GM18517 (cell line): ENCODE results near the gene ATP6V1E1.
"Not testable (repeated sequence)": the region's sequence is repeated elsewhere in the genome, so short reads cannot be mapped to it uniquely, and the experiment has no call there.

Experiments
- ATAC-seq: cut with Tn5 transposase; IDR thresholded peaks from one replicate; pipeline ENCODE4 v1.9.1; 2021; ENCODE audit warnings: mild to moderate bottlenecking, moderate library complexity; ENCODE audit not compliant: unreplicated experiment

ATP6V1E1 gene

DNA sequence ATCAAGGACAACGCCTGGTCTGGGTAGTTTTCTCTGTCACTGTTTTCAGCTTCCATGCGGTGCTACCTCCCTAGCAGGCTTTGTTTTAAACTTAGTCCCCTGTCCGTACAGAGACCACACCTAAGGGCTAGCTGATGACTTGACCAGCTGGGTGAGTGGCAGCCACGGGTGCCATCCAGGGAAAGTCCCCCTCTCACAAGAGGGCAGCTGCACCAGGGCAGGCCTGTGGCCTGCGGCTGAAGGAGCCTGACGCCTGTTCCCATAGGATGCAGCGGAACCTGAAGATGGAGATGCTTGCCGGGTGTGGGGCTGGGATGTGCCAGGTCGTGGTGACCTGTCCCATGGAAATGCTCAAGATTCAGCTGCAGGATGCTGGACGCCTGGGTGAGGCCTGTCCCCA lies 45.4 kb downstream of the ATP6V1E1 start:
- no peak for ATAC-seq

DNA sequence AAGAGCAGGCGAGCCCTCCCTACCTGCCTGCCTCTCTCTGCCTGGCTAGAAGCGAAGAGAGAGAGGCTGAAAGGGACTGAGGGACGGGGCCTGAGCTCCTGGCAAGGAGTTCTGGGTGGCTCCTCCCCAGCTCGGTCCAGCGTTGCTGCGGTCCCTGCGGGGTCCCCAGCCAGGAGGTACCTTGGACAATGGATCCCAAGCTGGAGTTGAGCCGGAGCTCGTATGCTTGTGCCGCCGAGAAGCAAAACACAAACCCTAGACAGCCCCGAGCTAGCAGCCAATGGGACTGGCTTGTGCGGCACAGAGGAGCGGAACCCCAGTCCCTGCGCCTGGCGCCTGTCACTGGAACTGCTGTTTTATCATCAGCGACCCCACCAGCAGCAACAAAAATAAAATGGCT lies 46.9 kb downstream of the ATP6V1E1 start:
- ATAC-seq, result no peak

DNA sequence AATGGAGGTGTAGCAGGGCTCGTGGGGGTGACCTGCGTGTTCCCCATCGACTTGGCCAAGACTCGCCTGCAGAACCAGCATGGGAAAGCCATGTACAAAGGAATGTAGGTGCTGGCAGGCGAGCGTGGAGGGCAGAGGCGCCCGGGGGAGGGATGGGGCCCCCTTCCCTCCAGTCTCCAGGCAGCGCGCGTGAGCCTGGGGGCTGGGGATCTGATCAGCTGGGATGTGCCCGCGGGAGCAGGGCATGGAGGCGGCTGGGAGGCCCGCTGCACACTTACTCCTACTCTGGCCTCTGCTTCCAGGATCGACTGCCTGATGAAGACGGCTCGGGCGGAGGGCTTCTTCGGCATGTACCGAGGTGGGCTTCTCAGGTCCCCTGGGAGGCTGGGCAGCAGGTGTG lies 47.5 kb downstream of the ATP6V1E1 start:
- ATAC-seq, result no peak

DNA sequence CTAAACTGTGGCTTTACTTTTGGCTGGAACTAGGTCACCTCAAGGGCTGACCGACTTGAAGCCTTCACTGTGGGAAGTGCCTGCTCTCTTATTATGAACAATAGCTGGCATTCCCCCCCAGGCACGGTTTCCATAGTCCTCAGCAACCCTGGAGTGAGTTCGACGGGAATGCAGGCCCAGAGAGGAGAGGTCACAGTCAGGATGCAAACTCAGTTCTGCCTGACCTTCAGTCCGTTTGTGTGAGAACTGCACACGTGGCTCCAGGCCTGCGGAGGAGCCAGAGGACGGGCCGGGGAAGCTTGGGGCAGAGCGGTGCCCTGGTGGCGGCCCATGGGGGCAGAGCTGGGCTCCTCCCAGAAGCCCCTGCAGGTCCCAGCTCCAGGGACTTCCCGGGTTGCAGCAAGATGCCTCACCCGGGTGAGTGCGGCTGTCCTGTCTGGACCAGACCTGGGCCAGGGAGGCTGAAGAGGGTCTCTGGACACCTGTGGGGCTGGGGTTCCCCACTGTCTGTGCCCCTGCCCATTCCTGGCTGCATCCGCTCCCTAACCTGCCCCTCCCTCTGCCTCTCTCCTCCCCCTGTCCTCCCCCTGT lies 48.0 kb downstream of the ATP6V1E1 start:
- ATAC-seq, result no peak

DNA sequence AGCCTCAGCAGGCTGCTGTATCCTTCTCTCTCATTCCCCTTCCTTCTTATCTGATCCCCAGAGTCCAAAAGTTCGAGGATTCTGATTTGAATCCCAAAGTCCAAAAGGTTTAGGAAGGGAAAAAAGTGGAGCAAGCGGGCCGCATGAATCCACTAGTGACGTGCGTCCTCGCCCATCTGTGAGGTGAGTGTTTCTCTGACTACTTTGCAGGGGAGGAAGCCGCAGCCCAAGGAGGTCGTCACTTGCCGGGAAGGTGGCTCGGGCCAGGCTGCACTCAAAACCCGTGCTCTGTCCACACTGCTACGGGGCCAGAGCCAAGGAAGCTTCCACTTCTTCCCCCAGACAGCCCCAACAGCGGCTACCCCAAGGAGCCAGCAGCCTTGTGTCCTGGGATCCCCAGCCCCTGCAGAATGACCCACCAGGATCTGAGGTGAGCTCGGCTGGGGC lies 49.0 kb downstream of the ATP6V1E1 start:
- no peak for ATAC-seq

DNA sequence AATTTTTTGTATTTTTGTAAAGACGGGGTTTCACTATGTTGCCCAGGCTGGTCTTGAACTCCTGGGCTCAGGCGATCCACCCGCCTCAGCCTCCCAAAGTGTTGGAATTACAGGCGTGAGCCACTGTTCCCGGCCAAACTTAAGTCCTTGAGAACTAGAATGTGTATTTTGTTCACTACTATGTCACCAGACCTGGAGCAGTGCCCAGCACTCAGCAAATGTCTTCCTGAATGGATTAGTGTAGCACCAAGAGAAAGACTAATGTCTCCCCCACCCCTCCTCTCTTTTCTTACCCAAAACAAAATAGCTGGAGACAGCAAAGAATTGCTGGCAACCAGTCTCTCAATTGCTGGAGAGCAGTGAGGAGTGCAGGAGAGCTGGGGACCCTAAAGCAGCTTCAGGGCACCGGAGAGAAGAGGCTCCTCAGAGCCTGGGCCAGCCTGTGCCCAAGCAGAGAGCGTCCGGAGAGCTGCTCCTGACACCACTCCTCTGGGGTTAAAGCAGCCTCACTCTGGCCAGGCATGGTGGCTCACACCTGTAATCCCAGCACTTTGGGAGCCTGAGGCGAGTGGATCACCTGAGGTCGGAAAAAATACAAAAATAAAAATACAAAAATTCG lies 50.3 kb downstream of the ATP6V1E1 start:
- no peak for ATAC-seq

DNA sequence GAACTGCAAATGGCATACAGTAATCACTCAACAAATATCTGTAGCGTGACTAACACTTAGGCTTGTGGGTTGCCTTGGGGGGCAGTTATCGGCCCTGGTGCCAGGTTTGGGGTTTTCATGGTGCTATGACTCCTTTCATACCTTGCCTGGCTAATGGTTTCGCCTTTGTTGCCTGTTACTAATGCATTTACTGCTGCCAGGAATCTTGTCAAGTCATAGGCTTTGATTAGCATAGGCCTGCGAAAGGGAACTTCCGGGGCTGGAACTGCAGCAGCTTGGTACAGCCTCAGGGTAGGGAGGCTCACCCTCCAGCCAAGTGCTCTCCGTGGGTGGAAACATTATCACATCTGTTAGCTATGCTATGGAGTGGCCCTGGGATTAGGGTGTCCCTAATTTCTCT lies 52.1 kb downstream of the ATP6V1E1 start:
- ATAC-seq, result no peak

DNA sequence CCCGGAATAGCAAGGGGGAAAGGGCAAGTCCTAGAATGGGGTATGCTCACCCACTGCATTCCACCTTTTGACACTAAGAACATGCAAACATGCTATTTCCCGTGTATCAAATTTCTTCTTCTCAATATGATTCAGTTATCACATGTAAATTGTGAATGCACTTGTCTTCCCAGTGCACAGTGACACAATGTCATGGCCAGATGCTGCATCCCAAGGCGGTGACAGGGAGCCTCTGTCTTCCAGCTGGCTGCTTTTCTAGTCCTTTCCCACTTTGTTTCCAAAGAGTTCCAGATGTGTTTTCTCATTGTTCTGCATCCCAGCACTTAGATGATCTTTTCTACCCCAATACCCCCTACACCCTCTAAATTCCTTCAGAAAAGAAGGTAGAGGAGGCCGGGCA lies 52.9 kb downstream of the ATP6V1E1 start:
- ATAC-seq, result no peak

DNA sequence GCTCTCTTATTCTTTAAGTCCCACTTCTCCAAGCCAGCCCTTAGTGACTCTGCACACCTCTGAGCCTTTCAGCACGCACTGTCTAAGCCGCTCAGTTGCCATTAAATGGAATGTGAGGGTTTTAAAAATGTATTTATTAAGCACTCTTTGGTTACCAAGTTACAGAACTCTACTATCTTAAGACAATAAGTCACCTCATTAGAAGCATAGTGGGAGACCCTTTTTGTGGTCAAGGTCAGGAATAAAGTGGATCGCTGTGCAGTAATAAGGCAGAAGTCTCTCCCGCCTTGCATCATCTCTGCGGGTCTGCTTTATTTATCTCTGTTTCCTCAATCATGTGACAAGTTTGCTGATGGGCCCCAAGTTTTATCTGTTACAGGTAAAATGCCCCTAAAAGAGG lies 53.4 kb downstream of the ATP6V1E1 start:
- ATAC-seq, result no peak

DNA sequence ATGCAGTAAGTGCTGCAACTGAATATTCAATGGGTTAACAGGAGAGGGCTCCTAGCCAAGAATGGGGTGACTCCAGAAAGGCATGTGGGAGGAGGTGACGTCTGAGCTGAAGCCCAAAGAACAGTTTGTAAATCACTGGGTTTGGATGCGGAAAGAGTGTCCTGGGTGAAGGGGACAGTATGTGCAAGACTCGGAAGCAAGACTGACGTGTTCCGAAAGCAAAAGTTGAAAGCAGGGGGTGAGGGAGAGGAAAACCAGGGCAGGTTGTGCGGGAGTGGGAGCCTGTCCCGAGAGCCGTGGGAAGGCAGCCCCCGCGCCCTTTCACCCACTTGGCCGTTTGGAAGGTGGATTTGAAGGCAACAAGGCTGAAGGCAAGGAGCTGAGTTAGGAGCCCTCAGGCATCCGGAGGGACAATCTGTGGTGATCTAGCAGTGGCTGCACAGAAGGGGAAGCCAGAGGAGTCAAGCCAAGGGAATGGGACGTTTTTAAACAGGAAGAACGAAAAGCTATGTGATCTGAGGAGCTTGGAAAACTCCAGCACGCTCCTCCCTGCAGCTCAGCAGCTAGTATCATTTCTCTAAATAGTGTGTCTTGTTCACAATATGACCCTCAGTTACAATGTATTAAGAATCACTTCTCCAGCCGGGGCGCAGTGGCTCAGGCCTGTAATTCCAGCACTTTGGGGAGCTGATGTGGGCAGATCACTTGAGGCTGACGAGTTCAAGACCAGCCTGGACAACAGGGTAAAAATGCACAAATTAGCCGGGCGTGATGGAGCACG lies 57.5 kb downstream of the ATP6V1E1 start:
- ATAC-seq, result no peak

DNA sequence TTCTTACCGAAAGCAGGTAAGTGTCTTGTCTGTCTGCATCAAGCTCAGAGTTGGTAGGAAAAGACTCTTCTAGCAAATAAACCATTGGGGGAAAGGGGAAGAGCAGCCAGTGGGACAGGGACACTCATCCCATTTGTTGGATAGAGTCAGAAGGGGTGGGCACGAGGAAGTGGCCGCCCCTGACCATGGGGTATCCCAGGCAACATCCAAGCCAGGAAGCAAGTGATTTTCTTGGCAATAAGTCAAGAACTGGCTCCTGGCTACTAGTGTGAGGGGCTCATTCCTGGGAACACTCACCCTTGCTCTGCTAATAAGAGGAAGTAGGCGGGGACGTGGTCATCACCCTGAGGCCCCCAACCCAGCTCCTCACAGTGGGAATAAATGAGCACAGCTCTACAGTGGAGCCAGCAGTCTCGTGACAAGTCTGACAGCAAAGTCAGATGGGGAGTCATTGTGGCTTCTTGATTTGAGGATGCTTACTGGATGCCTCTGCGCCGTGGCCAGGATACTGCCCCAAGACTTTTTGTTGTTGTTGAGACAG lies 58.5 kb downstream of the ATP6V1E1 start:
- ATAC-seq, result no peak

DNA sequence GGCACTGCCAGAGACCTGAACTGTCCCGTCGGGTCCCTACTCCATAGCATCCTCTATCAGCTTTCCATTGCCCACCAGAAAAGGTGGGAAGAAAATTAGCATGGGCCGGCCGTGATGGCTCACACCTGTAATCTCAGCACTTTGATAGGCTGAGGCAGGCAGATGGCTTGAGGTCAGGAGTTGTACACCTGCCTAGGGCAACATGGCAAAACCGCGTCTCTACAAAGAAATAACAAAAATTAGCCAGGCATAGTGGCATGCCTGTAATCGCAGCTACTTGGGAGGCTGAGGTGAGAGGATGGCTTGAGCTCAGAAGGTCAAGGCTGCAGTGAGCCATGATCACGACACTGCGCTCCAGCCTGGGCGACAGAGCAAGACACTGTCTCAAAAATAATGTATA lies 61.8 kb downstream of the ATP6V1E1 start:
- ATAC-seq, result no peak

DNA sequence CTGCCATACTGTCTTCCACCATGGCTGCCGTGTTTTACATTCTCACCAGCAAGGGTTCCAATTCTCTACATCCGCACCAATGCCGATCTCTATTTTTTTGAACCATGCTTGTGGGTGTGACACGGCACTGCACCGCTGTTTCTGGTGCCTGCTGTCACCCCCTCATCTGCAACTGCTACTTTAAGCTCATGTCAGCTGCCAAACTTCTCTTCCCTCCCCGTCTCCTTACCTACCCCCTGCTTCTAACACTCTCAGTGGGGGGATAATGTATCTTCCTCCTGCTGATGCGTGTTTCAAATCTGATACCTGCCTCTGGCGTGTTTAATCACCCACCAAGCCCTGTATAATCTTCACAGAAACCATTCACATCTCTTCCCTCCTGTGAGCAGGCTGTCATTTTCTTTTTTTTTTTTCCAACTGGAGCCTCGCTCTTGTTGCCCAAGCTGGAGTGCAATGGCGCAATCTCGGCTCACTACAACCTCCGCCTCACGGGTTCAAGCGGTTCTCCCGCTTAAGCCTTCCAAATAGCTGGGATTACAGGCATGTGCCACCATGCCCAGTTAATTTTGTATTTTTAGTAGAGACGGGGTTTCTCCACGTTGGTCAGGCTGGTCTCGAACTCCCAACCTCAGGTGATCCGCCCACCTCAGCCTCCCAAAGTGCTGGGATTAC lies 62.4 kb downstream of the ATP6V1E1 start:
- ATAC-seq, result not testable (repeated sequence)

DNA sequence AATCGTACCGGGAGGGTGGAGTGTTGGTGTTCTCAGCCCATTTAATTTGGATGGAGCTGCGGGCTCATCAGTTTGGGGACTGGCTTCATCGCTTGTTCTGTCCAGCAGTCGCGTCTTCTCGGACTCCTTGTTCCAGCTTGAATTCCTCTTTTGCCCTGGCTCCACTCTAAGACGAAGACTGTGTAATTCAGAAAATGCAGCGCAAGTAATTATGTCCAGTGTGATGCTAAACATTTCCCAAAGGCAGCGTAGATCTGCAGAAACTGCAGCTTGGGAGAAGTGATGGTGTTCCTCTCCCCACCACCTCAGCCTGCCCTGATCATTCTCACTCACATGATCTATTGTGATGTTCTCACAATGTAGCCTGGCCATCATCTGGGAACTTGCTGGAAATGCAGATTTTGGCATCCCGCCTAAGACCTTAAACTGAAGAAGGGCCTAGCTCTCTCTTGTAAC lies 64.6 kb downstream of the ATP6V1E1 start:
- ATAC-seq, result no peak

DNA sequence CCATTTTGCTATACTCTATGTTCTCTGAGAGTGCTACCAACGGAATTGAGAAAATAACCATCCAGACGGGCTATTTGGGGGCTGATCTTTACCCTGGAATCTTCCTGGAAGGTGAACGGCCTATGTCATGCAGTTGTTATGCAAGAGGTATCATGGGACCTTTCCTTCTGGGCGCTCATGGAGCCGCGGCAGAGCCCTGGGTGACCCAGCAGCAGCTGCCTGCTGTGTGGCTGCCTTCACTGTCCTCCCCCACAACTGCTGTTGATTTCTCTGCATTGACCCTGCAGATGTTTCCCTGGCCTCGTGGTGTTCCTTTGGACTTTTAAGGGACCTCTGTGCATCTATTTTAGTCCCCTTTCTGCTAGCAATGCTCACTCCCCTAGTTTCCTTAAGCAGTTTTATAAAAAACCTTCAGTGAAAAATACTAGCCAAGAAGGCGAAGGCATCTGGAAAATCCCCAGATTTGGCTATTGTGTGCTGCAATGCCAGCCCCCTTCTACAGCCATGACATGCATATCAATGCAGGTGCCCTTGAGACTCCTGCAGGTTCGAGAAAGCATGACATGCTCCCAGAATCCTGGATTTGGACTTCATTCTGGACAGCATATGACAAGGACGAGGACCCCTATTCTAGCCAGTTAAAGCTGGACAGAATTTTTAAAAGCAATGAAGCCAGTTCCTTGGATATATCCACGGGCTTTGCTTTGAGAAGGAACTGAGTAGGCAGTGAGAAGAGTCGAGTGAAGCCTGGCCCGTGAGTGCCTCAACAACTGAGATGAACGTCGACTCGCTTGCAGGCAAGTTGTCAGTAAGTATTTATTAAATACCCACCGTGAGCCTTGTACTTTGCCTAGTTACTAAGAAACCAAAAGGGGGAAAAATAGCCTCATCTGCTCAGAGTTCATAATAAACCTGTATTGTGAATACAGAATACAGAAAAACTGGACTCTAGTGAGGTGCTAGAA lies 65.4 kb downstream of the ATP6V1E1 start, which contains the start of gene SLC25A18:
Gene SLC25A18 (plus strand): TSS at position 593 of the 965 bp plus-strand sequence. CDS start 16,447 bp downstream, outside the sequence.
- ATAC-seq, result no peak

DNA sequence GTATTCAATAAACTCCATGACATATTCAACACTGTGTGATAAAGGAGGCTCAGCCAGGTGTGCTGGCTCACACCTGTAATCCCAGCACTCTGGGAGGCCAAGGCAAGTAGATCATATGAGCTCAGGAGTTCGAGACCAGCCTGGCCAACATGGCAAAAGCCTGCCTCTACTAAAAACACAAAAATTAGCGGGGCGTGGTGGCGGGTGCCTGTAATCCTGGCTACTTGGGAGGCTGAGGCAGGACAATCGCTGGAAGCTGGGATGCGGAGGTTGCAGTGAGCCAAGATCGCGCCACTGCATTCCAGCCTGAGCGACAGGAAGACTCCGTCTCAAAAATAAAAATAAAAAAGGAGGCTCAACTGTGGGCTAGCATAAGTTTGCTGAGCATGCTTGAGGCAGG lies 69.4 kb downstream of the ATP6V1E1 start:
- ATAC-seq, result no peak

DNA sequence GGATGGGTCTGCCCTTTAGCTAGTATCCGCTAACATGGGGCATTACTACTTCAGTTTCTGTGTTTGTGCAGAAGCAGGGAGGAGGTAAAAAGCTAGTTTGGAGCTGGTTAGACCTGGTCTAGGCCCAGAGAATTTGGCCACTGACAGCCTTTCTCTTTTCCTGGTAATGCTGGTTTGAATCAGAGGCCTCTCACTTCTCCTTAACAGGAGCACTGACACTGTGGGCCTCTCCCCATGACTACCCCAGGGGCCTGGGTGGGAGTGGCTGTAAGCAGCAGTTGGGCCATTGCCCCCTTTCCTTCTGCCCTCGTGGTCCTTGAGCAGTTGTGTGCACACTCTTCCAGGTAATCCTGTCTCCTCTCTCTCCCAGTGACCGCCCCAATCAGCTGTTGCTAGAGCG lies 73.7 kb downstream of the ATP6V1E1 start:
- no peak for ATAC-seq

DNA sequence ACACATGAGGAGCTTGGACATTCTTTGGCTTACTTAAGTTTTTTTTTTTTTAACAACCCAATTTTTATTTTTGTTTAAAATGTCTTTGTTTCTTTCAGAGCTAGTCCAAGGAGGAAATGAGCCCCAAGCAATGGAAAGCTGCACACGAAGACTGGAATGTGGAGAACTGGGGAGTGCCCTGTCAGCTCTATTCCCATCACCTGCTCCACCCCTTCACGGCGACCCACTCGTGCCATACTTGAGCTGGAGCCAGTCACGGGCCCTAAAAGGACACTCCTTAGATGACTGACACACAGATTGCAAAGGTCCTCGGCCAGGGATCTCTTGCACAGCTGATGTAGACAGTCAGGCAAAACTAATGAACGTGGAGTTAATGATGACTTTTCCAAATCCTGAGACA lies 75.8 kb downstream of the ATP6V1E1 start:
- no peak for ATAC-seq

DNA sequence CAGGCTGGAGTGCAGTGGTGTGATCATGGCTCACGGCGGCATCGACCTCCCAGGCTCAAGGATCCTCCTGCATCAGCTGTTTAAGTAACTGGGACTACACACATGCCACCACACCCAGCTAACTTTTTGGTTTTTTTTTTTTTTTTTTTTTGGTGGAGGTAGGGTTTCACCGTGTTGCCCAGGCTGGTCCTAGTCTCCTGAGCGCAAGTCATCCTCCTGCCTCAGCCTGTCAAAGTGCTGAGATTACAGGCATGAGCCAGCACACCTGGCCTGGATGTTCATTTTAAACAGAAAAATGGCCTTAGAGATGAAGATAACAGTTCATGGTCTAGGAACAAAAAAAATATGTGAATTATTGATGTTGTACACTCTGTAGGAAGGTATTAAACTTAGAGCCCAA lies 78.9 kb downstream of the ATP6V1E1 start:
- no peak for ATAC-seq

DNA sequence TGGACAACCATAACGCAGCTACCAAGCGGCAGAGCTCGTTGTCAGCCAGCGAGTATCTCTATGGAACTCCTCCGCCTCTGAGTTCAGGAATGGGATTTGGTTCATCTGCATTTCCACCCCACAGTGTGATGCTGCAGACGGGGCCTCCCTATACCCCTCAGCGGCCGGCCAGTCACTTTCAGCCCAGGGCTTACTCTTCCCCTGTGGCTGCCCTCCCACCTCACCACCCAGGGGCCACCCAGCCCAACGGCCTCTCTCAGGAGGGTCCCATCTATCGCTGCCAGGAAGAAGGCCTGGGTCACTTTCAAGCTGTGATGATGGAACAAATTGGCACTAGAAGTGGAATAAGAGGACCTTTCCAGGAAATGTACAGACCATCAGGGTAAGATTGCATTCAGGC lies 79.4 kb downstream of the ATP6V1E1 start:
- no peak for ATAC-seq
